Thymus (tissue), 11 donors: ENCODE results near the gene MRPL10. TPM values are rescaled to one million over a fixed set of nuclear protein-coding genes. Genes with fewer than 3 reads are reported as not detected.

Source experiments
- DNase-seq, 9 donors: peaks; one replicate each; pipeline ENCODE4 v3.0.0-alpha.2; 2013; ENCODE audit warnings: low spot score in 9 of 9, low read depth in 6 of 9, missing footprints in 1 of 9
- H3K27ac ChIP-seq, 2 donors: one replicate each; pipeline ENCODE4 v1.5.1; 2013; ENCODE audit warnings: control low read depth in 1 of 2, low read depth in 1 of 2, low read length in 1 of 2, mild to moderate bottlenecking in 1 of 2, moderate library complexity in 1 of 2
- H3K27me3 ChIP-seq, 2 donors: one replicate each; pipeline ENCODE4 v1.5.1; 2013; ENCODE audit warnings: low read length in 1 of 2; ENCODE audit not compliant: control insufficient read depth in 2 of 2, insufficient read depth in 1 of 2
- H3K36me3 ChIP-seq, 2 donors: one replicate each; pipeline ENCODE4 v1.5.1; 2013; ENCODE audit warnings: low read length in 1 of 2, mild to moderate bottlenecking in 1 of 2, moderate library complexity in 1 of 2; ENCODE audit not compliant: control insufficient read depth in 2 of 2, insufficient read depth in 2 of 2
- H3K4me1 ChIP-seq, 2 donors: one replicate each; pipeline ENCODE4 v1.5.1; 2013; ENCODE audit warnings: low read length in 2 of 2; ENCODE audit not compliant: control insufficient read depth in 2 of 2, insufficient read depth in 2 of 2
- H3K4me3 ChIP-seq, 2 donors: one replicate each; pipeline ENCODE4 v1.5.1; 2013; ENCODE audit warnings: low read length in 2 of 2, control low read depth in 1 of 2, mild to moderate bottlenecking in 1 of 2
- H3K9me3 ChIP-seq, 2 donors: one replicate each; pipeline ENCODE4 v1.5.1; 2013; ENCODE audit warnings: low read length in 1 of 2, mild to moderate bottlenecking in 1 of 2; ENCODE audit not compliant: control insufficient read depth in 2 of 2, insufficient read depth in 1 of 2
- WGBS: extraction: QIAGEN DNeasy Blood & Tissue Kit; methylation state at CpG from one replicate; pipeline ENCODE4 v1.1.7; 2013; 5-methylcytosine and 5-hydroxymethylcytosine counted together
- polyA plus RNA-seq: library from polyadenylated mRNA; stranded (reverse); fragments of 200-250 nt; gene quantifications from one replicate; pipeline ENCODE4 v1.2.3, GENCODE V29; 2013
- total RNA-seq: library from RNA; stranded (reverse); fragments of 120-200 nt; gene quantifications from one replicate; pipeline ENCODE4 v1.2.4, GENCODE V29; 2013
- donor health status: healthy.

MRPL10 gene
- total and polyA plus RNA-seq, 2 donors = 26.7 to 41.1 TPM

GRCh38 chr17:47836601-47837000, 5.3 kb upstream of the MRPL10 start:
- H3K27ac ChIP-seq = no peak overlapping the region

DNA sequence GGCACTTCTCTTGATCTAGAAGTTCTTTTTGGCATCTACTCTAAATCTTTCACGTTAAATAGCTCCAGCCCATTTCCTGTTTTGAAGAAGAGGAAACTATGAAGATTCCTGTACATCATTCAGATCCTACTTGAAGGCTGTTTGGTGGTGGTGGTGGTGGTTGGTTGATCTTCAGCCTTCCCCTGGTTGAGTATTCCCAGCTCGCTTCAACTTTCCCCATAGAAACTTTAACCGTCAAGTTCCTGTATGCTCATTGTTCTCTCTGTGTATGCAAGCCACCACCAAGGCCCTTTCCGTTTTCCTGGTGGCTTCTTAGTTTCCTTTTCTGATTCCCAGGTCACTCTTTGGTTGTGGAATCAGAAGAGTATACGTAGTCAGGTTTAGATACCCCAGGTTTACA, 3.4 kb upstream of the MRPL10 start:
- Histone ChIP-seq H3K9me3 (peaks cover 0 to 1% of the 10 kb centered on the region in 2 donors), H3K27me3 (no peaks in the 10 kb centered on the region), H3K4me1 (peaks cover 11 to 21% of the 10 kb centered on the region in 2 donors), H3K27ac (no peak overlapping the region), H3K36me3 (peaks cover 6 to 11% of the 10 kb centered on the region in 2 donors), H3K4me3 (no peak overlapping the region)
- 72% methylated on average over 5 of the region's 5 CpGs for WGBS
- DNase-seq = no peak

More at GRCh38 chr17:47836601-47837000, 5.3 kb upstream of the MRPL10 start:
- Histone ChIP-seq H3K9me3 (peaks cover 0 to 1% of the 10 kb centered on the region in 2 donors), H3K36me3 (peaks cover 6 to 11% of the 10 kb centered on the region in 2 donors), H3K27me3 (peaks cover 0 to 5% of the 10 kb centered on the region in 2 donors), H3K4me1 (peaks cover 13 to 22% of the 10 kb centered on the region in 2 donors), H3K4me3 (no peak overlapping the region)
- no peak for DNase-seq
- WGBS = 98% methylated on average over 6 of the region's 6 CpGs

- H3K27ac ChIP-seq = no peak overlapping the region
- H3K4me1 ChIP-seq = peaks cover 11 to 21% of the 10 kb centered on the region in 2 donors
- peaks cover 18 to 21% of the 10 kb centered on the region in 2 donors for H3K36me3 ChIP-seq
- no peaks in the 10 kb centered on the region for H3K27me3 ChIP-seq
- WGBS = 16% methylated on average over 7 of the region's 7 CpGs
- peak overlapping the region; percentile 59 to 85 for H3K4me3 ChIP-seq
- DNase-seq = no peak
- peaks cover 0 to 1% of the 10 kb centered on the region in 2 donors for H3K9me3 ChIP-seq
These were observed 590 bp upstream of the MRPL10 start for GRCh38 chr17:47831934-47832327.

DNA sequence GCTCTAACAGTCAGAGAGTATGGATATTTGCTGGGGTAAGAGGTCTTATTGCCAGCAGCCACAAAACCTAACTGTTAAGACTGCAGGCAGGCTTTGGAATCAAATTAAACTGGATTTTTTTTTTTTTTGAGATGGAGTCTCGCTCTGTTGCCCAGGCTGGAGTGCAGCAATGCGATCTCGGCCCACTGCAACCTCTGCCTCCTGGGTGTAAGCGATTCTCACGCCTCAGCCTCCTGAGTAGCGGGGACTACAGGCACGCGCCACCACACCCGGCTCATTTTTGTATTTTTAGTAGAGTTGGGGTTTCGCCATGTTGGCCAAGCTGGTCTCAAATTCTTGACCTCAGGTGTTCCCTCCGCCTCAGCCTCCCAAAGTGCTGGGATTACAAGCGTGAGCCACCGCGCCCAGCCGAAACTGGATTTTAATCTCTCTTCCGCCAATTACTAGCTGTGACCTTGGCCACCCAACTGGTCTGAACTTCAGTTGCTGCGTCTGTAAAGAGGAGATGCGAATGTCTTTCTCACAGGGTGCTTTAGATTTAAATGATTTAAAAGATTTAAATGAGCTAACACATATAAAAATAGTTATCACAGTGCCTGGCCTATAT, 842 bp downstream of the MRPL10 start:
- peak overlapping the region in 1 of 2 donors; percentile 77 for H3K27ac ChIP-seq
- WGBS = 76% methylated on average over 18 of the region's 18 CpGs
- H3K9me3 ChIP-seq = no peaks in the 10 kb centered on the region
- no peak for DNase-seq
- H3K27me3 ChIP-seq = no peaks in the 10 kb centered on the region
- peaks cover 11 to 21% of the 10 kb centered on the region in 2 donors for H3K4me1 ChIP-seq
- H3K36me3 ChIP-seq = peaks cover 25 to 29% of the 10 kb centered on the region in 2 donors
- peak overlapping the region; percentile 59 to 85 for H3K4me3 ChIP-seq

GRCh38 chr17:47829870-47830269, 1.5 kb downstream of the MRPL10 start:
- peak overlapping the region in 1 of 2 donors; percentile 26 for H3K27ac ChIP-seq
- peaks cover 11 to 21% of the 10 kb centered on the region in 2 donors for H3K4me1 ChIP-seq
- no peak for DNase-seq
- 95% methylated on average over 3 of the region's 3 CpGs for WGBS
- no peaks in the 10 kb centered on the region for H3K27me3 ChIP-seq
- H3K36me3 ChIP-seq = peaks cover 29 to 33% of the 10 kb centered on the region in 2 donors
- no peak overlapping the region for H3K4me3 ChIP-seq
- H3K9me3 ChIP-seq = no peaks in the 10 kb centered on the region

DNA sequence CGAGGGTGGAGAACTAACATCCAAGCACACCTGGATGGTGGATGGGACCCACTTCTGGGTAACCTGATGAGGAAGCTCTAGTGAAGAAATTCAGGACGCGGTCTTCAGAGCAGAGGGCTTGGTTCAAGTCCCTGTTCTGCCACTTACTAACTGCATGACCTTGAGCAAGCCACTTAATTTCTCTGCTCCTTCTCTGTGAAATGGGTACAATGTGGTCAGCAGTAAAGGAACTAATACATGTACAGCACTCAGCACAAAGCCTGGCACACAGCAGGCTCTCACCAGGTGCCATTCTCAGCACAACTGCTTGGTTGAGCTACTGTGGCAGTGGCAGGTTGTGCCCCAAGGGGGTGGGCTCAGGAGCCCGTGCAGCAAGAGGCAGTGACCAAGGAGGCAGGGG, 7.8 kb downstream of the MRPL10 start:
- Histone ChIP-seq H3K27me3 (no peaks in the 10 kb centered on the region), H3K4me3 (no peak overlapping the region), H3K9me3 (no peaks in the 10 kb centered on the region), H3K27ac (no peak overlapping the region), H3K4me1 (peaks cover 14 to 15% of the 10 kb centered on the region in 2 donors), H3K36me3 (peaks cover 48 to 58% of the 10 kb centered on the region in 2 donors)
- WGBS = 95% methylated on average over 4 of the region's 4 CpGs
- DNase-seq = no peak

DNA sequence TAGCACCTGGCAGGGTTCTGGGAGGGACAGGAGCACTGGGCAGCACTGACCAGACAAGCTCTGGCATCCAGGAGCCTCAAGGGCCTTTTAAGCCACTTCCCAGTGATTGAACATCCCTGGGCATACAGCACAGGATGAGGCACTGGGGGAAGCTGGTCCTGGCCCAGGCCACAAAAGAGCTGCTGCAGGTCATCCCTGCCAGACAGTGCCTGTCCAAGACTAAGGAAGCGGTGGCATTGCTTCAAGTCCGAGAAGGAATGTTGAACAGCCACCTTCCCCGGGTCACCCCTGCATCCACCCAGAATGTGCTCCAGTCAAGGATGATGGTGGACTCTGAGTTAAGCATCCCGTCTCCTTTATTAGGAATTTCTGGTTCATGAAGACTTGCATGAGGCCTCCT, 8.6 kb downstream of the MRPL10 start:
- Histone ChIP-seq H3K4me1 (peaks cover 14 to 15% of the 10 kb centered on the region in 2 donors), H3K9me3 (no peaks in the 10 kb centered on the region), H3K36me3 (peaks cover 49 to 60% of the 10 kb centered on the region in 2 donors), H3K4me3 (no peak overlapping the region), H3K27me3 (no peaks in the 10 kb centered on the region), H3K27ac (no peak overlapping the region)
- 99% methylated on average over 4 of the region's 4 CpGs for WGBS
- DNase-seq = no peak

- 9% methylated on average over 21 of the region's 21 CpGs for WGBS
- peak within 1 kb of the TSS; percentile 67 to 70 for H3K4me3 ChIP-seq
- peaks cover 50 to 58% of the 10 kb centered on the region in 2 donors for H3K36me3 ChIP-seq
- DNase-seq = peak in 7 of 9 donors; percentile 52 to 85 (median 70)
- H3K4me1 ChIP-seq = peaks cover 14 to 15% of the 10 kb centered on the region in 2 donors
- no peaks in the 10 kb centered on the region for H3K27me3 ChIP-seq
- H3K9me3 ChIP-seq = no peaks in the 10 kb centered on the region
- peak within 1 kb of the TSS in 1 of 2 donors; percentile 60 for H3K27ac ChIP-seq
These were observed 9.6 kb downstream of the MRPL10 start, which contains the start of gene OSBPL7 for GRCh38 chr17:47821424-47822391. TSS of gene OSBPL7 (minus strand) at chr17:47821794. CDS start at chr17:47820278, 1,516 bp downstream.

GRCh38 chr17:47821031-47821423, 10.3 kb downstream of the MRPL10 start:
- peaks cover 50 to 58% of the 10 kb centered on the region in 2 donors for H3K36me3 ChIP-seq
- no peak overlapping the region for H3K27ac ChIP-seq
- H3K9me3 ChIP-seq = no peaks in the 10 kb centered on the region
- no peak for DNase-seq
- H3K27me3 ChIP-seq = no peaks in the 10 kb centered on the region
- peak overlapping the region; percentile 67 to 70 for H3K4me3 ChIP-seq
- WGBS = 12% methylated on average over 4 of the region's 4 CpGs
- peaks cover 14 to 15% of the 10 kb centered on the region in 2 donors for H3K4me1 ChIP-seq
